ENCODE measurements around the gene MYO6. TPM values are rescaled to one million over a fixed set of nuclear protein-coding genes. Genes with fewer than 3 reads are reported as not detected.

The MYO6 gene
- total and polyA plus RNA-seq, 2 of the 4 experiments (the other 2 are of a cell fraction), result 6.1 to 6.8 TPM

DNA sequence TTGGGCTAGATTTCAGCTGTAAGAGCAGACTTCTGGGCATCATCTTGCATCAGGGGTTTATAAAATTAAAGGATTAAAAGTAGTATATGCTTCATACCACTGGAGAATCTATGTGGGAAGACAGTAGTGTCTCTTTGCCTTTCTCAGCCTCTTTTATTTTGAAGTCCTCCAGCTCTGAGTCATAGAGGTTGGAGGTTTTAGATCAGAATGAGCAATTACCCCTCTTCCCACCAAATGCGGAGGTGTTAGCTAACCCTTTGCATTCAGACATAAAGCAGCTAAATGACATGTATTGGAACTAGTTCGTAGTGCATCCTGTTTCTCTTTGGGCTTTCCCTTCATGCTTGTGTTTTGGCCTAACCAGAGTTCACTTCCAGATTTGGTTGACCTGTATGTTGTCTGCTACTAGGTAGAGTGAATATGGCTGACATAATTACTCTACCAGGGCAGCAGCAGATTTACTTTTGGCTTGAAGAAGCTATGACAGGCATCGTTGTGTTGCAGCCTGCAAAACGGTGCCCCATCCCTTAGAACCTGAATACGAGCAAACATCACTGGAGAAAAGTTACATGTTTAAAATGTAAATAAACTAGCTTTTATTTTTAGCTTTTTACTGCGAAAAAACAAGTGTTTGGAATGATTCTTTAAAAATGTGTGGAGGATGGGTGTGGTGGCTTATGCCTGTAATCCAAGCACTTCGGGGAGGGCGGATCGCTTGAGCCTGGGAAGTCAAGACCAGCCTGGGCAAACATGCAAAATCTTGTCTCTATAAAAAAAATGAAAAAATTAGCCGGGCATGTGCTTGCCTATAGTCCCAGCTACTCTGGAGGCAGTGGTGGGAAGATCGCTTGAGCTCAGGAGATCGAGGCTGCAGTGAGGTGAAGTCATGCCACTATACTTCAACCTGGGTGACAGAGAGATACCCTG lies 82.2 kb downstream of the MYO6 start:
- Histone ChIP-seq H3K36me3 (ENCODE audit: control insufficient read depth, insufficient read depth, low read length) (peaks cover 5% of the 10 kb centered on the region; the same call in 1 of the 2 replicates), H4K20me1 (ENCODE audit: insufficient read depth, low read length) (no peaks in the 10 kb centered on the region), H3K14ac (replicated peaks; ENCODE audit: low read depth, low read length) (peak overlapping the region; percentile 10; the same call in 1 of the 2 replicates), H2BK5ac (ENCODE audit: low read depth, low read length, poor library complexity, severe bottlenecking) (no peak overlapping the region), H2BK120ac (ENCODE audit: low read depth, low read length) (no peak overlapping the region), H2AK5ac (ENCODE audit: low read depth, low read length) (no peak overlapping the region), H4K8ac (ENCODE audit: low read depth in 2 of 2, low read length in 2 of 2) (no peak overlapping the region), H3K56ac (ENCODE audit: extremely low read depth, insufficient read depth, low read length) (no peak overlapping the region), H2AK9ac (replicated peaks; ENCODE audit: low read depth, low read length, poor library complexity) (no peak overlapping the region), H3K4ac (ENCODE audit: low read depth, low read length) (no peak overlapping the region), H3K27me3 (ENCODE audit: control insufficient read depth, insufficient read depth, low read length) (no peaks in the 10 kb centered on the region), H3K18ac (ENCODE audit: low read depth, low read length) (no peak overlapping the region), H2AFZ (replicated peaks; ENCODE audit: low read length, poor library complexity) (no peak overlapping the region), H3K9me3 (ENCODE audit: control insufficient read depth, insufficient read depth, low read length) (no peaks in the 10 kb centered on the region), H3K9ac (ENCODE audit: low read depth, low read length) (no peak overlapping the region), H3K9me1 (ENCODE audit: insufficient read depth, low read length) (0 out of 2 replicates have a peak, but pooled peaks cover 4% of the 10 kb centered on the region), H2BK15ac (ENCODE audit: low read depth, low read length) (no peak overlapping the region), H3K27ac (ENCODE audit: insufficient read depth, low read length) (no peak overlapping the region), H2BK20ac (ENCODE audit: low read depth, low read length) (no peak overlapping the region), H3K4me2 (ENCODE audit: low read depth, low read length) (no peak overlapping the region; the same call in 1 of the 2 replicates), H3K79me1 (ENCODE audit: low read depth in 1 of 2, low read length in 2 of 2) (0 out of 4 replicates have a peak, but pooled peaks cover 0 to 2% of the 10 kb centered on the region in 2 experiments), H3K4me1 (ENCODE audit: control insufficient read depth, insufficient read depth, low read length) (peaks cover 4% of the 10 kb centered on the region; the same call in 1 of the 2 replicates), H3K23ac (ENCODE audit: low read depth, low read length) (no peak overlapping the region), H4K5ac (ENCODE audit: low read depth, low read length) (no peak overlapping the region), H4K91ac (ENCODE audit: insufficient read depth, low read depth, low read length) (no peak overlapping the region), H3K4me3 (ENCODE audit: insufficient read depth, low read depth, low read length) (no peak overlapping the region)
- dilution Hi-C loops (cut with HindIII; ENCODE audit: low sequenced_read_pairs, unreplicated experiment) (no loop called here), in situ Hi-C loops (cut with MboI; ENCODE audit: low sequenced_read_pairs) (no loop called here), intact Hi-C loops (cut with micrococcal nuclease) (loop anchor here (10.0 kb wide), 1 partner anchor 56 kb away; no protein-coding TSS in a partner anchor)
- no CpG with 5 or more reads among the region's 12 CpGs for WGBS, 2 experiments (ENCODE audit: extremely low coverage in 2 of 2, insufficient read length in 1 of 2)
- TF ChIP-seq FOS (IDR thresholded peaks at IDR 0.05; ENCODE audit: low read depth, low read length) (peak; percentile 34), NFE2L2 (IDR thresholded peaks at IDR 0.05; ENCODE audit: low read depth, low read length) (no peak)
- peak; percentile 77 for DNase-seq
- POLR2A ChIA-PET (ENCODE audit: unreplicated experiment), result no interaction called here
- peak; percentile 61; the same call in 1 of the 2 replicates for ATAC-seq (ENCODE audit: low read depth)
- BruUV-seq (replicated peaks), result no TSS peak
- CTCF ChIA-PET, result no interaction called here

Measured in IMR-90 (cell line).